Fibroblast of the aortic adventitia (primary cell): ENCODE results near the gene ITIH4. TPM values are rescaled to one million over a fixed set of nuclear protein-coding genes. Genes with fewer than 3 reads are reported as not detected.
A peak's percentile ranks its signal among the peaks of the same experiment; 100 is the strongest.

Experiments
- DNase-seq: peaks from one replicate; pipeline ENCODE4 v3.0.0-alpha.2; 2010; ENCODE audit warnings: low read depth
- H3K4me3 ChIP-seq: 2 replicates; pipeline ENCODE4 v1.5.1; 2011; ENCODE audit warnings: low read depth, mild to moderate bottlenecking, control low read depth, low read length, moderate library complexity
- CTCF ChIP-seq: IDR thresholded peaks from 2 replicates; pipeline ENCODE4 v1.5.1; 2011; ENCODE audit warnings: mild to moderate bottlenecking, low read length, control low read depth, inconsistent platforms; ENCODE audit not compliant: insufficient read depth
- small RNA-seq: library from RNA; depleted of rRNA; stranded (forward); fragments of <200 nt; gene quantifications from one replicate; pipeline ENCODE3, GENCODE V24; 2012
- total RNA-seq: library from RNA; depleted of rRNA; stranded (reverse); fragments of >200 nt; gene quantifications from 2 replicates; pipeline ENCODE4 v1.2.3, GENCODE V29; 2012; ENCODE audit warnings: low replicate concordance

ITIH4 gene
- total RNA-seq, 1 donor = 0.36 TPM

- H3K4me3 ChIP-seq = no peak overlapping the region
- no peak for TF ChIP-seq CTCF
- DNase-seq = no peak
Observed at GRCh38 chr3:52771702-52772101, 58.8 kb downstream of the ITIH4 start.

GRCh38 chr3:52771334-52771681, 59.2 kb downstream of the ITIH4 start:
- H3K4me3 ChIP-seq = peak overlapping the region; percentile 92
- no peak for DNase-seq
- no peak for TF ChIP-seq CTCF

- TF ChIP-seq CTCF = no peak
- peak within 1 kb of the TSS; percentile 92 for H3K4me3 ChIP-seq
- peak; percentile 89 for DNase-seq
Observed at GRCh38 chr3:52770496-52771333, 59.8 kb downstream of the ITIH4 start, which contains the start of gene NEK4. Gene NEK4, minus strand, starts transcription at chr3:52770940. Its CDS starts 194 bp downstream, at chr3:52770746.

GRCh38 chr3:52769786-52770455, 60.6 kb downstream of the ITIH4 start:
- peak overlapping the region; percentile 92 for H3K4me3 ChIP-seq
- no peak for TF ChIP-seq CTCF
- DNase-seq = peak; percentile 7

- peak; percentile 51 for DNase-seq
- H3K4me3 ChIP-seq = no peak overlapping the region
- TF ChIP-seq CTCF = no peak
Observed at GRCh38 chr3:52763466-52763865, 67.0 kb downstream of the ITIH4 start.

Small RNA genes lying within 50 kb of the gene (small RNA-seq; reads per million reads assigned to genes)
- gene MIR8064 = not detected
- gene MUSTN1 = not detected

Other genes with a start within 250 kb of the ITIH4 start
- gene PBRM1, start 144.8 kb downstream of the ITIH4 start, total RNA-seq = 115 and 149 TPM in 2 replicates
- 114 and 325 TPM in 2 replicates for gene GNL3, start 144.6 kb downstream of the ITIH4 start, total RNA-seq
- 71.1 and 107 TPM in 2 replicates for gene GLT8D1, start 124.9 kb downstream of the ITIH4 start, total RNA-seq
- gene SPCS1, start 124.6 kb downstream of the ITIH4 start, total RNA-seq = 18.6 and 111 TPM in 2 replicates
- gene NEK4, start 59.7 kb downstream of the ITIH4 start, total RNA-seq = 3.6 and 28.2 TPM in 2 replicates
- 1.3 TPM in 1 of 2 replicates, not detected in the other for gene ITIH1, start 53.1 kb downstream of the ITIH4 start, total RNA-seq
- under 0.01 and 0.49 TPM in 2 replicates for gene ITIH3, start 35.9 kb downstream of the ITIH4 start, total RNA-seq
- not detected in 2 replicates for gene MUSTN1, start 4.3 kb upstream of the ITIH4 start, total RNA-seq
- 7.8 and 13.1 TPM in 2 replicates for gene STIMATE, start 66.9 kb upstream of the ITIH4 start, total RNA-seq
- 7.5 and 12.5 TPM in 2 replicates for gene SFMBT1, start 215.4 kb upstream of the ITIH4 start, total RNA-seq